Renal pelvis (tissue), 4 donors: ENCODE data around the gene ADARB1. TPM values are rescaled to one million over a fixed set of nuclear protein-coding genes. Genes with fewer than 3 reads are reported as not detected.
A peak's percentile ranks its signal among the peaks of the same experiment; 100 is the strongest.

Experiments
- DNase-seq: peaks from one replicate; pipeline ENCODE4 v3.0.0-alpha.2; 2013
- polyA plus RNA-seq, 3 donors: library from polyadenylated mRNA; unstranded; fragments of 120-200 nt; gene quantifications; one replicate each; pipeline ENCODE4 v1.2.1, GENCODE V29; 2013; ENCODE audit not compliant: insufficient read length in 3 of 3

The ADARB1 gene
- polyA plus RNA-seq, 3 donors = 15.3 to 20.9 (median 18.9) TPM

DNA sequence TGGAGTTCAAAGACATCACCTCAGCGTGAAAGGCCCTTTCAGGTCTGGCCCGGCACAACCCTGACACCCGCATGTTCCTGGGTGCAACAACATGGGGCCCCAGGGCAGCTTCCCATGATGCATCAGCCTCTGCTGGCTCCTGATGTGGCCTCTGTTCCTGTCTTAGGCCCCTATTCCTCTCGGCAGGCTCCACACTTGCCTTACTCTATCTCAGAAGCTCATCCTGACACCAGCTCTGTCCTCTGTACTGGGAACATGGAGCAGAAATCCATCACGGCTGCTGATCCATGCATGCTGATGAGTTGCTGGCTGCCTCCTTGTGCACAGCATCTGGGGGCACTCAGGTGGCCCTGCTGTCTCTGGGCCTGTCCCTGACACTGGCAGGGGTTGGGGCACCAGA, 74.6 kb downstream of the ADARB1 start:
- no peak for DNase-seq

- DNase-seq = no peak
Observed at GRCh38 chr21:45150638-45151131, 76.3 kb downstream of the ADARB1 start.

DNA sequence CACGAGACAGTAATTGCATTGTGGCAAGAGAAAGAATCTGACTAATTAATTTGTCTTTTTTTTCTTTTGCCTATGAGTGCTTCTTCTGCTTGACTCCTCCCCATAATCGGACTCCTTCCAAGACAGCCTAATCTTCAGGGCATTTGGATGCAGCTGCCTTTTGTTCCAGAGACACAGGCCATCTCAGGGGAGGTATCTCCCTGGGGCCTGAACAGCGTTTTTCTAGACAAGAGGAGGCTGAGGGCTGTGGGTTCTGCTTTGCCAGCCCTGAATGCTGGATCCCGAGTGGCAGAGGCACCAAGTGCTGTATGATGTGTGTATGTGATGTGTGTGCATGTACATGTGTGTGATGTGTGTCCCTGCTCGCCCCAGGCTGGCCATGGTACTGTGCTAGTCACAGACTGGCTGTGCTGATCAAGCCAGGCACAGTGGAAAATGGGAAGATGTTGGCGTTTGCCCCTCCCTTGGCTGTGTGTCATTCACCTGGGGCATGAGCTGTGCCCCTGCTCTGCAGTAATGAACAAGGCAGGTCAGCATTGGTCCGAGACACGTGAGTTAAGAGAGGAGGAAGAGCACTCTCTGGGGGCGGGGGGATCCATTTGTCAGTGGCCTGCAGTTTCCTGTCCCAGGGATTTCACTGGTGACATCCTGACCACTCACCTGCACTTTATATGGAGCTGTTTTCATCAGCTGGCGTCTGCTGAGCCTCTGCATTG, 77.2 kb downstream of the ADARB1 start:
- DNase-seq = no peak

DNA sequence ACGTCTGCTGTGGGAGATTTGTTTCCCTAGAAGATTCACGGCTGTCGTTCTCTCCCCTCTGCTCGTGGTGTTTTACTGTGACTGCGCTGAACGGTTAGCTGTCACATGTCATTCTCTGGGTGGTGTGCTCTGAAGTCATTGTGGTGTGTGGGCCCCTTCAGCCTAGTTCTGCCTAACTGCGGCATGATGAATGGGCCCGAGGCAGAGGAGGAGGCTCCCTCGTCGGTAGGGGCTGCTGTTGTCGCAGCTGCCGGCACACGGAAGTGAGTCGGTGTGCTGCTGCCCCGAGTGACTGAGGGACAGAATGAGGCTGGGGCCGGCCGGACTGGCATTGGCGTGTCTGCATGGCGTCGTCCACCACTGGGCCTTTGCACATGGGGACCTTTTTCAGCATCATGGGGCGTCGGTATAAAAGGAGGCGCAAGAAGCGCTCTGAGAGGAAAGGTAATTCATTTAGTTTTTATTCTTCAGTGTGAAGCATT, 77.9 kb downstream of the ADARB1 start:
- peak; percentile 26 for DNase-seq

GRCh38 chr21:45153358-45154318, 79.3 kb downstream of the ADARB1 start:
- no peak for DNase-seq

GRCh38 chr21:45154511-45155508, 80.4 kb downstream of the ADARB1 start:
- no peak for DNase-seq

- DNase-seq = no peak
Observed at GRCh38 chr21:45155910-45156309, 81.5 kb downstream of the ADARB1 start.

GRCh38 chr21:45156459-45156858, 82.1 kb downstream of the ADARB1 start:
- no peak for DNase-seq

DNA sequence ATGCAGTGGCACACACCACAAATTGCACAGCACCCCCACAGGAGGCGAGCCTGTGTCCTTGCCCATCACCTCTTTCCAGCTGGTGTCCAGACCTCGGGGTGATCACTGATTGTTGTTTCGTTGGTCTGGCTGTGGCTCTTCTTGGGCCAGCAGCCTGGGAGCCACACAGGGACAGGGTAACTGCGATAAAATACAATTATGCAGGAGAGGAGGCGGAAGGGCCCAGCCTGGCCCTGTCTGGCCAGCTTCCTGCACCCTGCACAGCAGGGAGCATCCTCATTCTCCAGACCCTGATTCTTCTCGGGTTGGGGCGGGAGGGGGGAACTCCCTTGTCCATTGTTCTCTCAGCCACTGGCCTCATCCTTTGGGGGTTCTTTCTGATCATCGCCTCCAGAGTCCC, 83.6 kb downstream of the ADARB1 start:
- no peak for DNase-seq

- DNase-seq = no peak
Observed at GRCh38 chr21:45158491-45159423, 84.4 kb downstream of the ADARB1 start.

DNA sequence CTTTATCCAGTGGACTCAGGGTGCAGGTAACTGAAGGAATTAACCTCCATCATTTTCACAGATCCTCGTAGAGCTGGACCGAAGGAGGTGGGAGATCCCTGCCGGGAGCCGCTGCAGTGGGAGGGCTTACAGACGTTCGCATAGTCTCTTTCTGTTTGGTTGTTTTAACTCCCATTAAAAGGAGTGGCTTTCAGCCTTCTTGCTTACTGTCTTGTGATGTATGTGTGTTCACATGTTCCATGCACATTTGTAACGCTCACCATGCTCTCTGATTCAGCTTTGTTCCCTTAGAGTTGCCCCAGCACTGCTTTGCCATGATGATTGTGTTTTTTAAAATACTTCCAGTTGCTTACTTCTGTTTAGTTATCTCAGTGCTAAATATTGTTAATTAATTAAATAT, 85.8 kb downstream of the ADARB1 start:
- no peak for DNase-seq

- peak; percentile 21 for DNase-seq
Observed at GRCh38 chr21:45161038-45161945, 86.9 kb downstream of the ADARB1 start.

GRCh38 chr21:45162115-45162514, 87.7 kb downstream of the ADARB1 start:
- DNase-seq = no peak

DNA sequence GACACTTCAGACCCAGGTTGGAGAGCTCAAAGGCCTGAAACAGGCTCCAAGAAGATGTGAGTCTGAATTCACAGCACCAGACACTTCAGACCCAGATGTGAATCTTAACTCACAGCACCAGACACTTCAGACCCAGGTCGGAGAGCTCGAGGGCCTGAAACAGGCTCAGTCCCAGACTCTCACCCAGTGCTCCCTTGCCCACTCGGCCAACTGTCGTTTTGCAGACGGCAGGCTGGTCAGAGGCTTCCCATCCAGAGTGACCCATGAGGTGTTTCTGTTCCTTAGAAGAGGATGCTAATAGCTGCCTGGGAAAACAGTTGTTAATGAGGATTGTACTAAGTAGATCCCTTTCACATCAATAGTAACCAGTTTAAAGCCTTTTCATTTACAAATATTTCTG, 88.4 kb downstream of the ADARB1 start:
- DNase-seq = no peak

- no peak for DNase-seq
Observed at GRCh38 chr21:45163413-45164123, 89.2 kb downstream of the ADARB1 start.

GRCh38 chr21:45164124-45164511, 89.7 kb downstream of the ADARB1 start:
- DNase-seq = no peak

DNA sequence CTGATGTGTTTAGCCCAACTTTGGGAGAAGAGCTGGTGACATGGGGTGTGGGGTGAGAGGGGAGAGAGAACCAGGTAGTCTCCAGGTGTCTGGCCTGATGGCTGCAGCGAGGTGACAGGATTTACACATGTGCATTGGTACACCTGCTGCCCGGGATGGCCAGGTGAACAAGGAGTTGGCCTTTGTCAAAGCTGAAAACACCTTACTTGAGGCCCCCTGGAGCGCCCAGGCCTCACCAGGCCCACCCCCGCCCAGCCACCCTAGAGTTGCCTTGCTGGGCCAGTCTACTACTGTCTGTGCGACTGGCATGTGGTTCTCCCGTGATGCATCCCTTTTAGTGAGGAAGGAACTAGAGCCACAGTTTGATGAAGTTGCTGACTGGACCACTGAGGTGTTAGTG, 90.5 kb downstream of the ADARB1 start:
- DNase-seq = no peak

DNA sequence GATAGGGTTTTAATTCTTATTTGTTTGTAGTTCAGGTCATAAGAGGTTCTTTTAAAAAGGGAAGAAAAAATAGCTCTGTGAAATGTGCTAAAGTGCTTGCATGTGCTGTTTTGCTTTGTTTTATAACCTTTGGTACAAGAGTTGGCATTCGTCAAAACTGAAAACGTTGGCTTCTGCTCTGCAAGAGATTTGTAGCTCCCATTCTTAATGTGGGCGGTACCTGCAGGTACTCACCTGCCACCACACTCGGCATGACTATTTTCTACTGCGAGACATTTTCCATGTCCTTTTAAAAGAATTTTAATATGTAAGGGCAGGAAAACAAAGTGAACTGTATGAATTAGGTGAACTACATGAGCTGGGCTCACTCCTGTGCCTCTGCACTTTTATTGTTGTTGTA, 92.6 kb downstream of the ADARB1 start:
- DNase-seq = no peak
